Panc1 (cell line): ENCODE results near the gene FREM3. TPM values are rescaled to one million over a fixed set of nuclear protein-coding genes. Genes with fewer than 3 reads are reported as not detected.

ENCODE experiments used
- ATAC-seq: fragments of 200-7000 bp; cut with Tn5 transposase; 2 replicates; pipeline ENCODE4 v1.9.1; 2020; ENCODE audit warnings: mild to moderate bottlenecking, moderate library complexity
- BruUV-seq: library from RNA; stranded (reverse); fragments of 400-500 nt; replicated peaks from 2 replicates; lab custom pipeline; 2021; lab: Mats Ljungman, UMichigan
- CTCF ChIA-PET: fragments of 300-600 bp; sonication (Branson Sonifier 250); formaldehyde crosslinking; loops from one replicate; lab custom pipeline; 2022; ENCODE audit warnings: antibody characterized with exemption; lab: Charles Lee
- POLR2A ChIA-PET: fragments of 300-600 bp; sonication (Branson Sonifier 250); formaldehyde crosslinking; loops from one replicate; lab custom pipeline; 2022; ENCODE audit warnings: antibody characterized with exemption; lab: Charles Lee
- DNase-seq: peaks from one replicate; pipeline ENCODE4 v3.0.0-alpha.2; 2010; ENCODE audit warnings: low read depth, low spot score
- H3K27ac ChIP-seq: 2 replicates; pipeline ENCODE4 v1.5.1; 2011; ENCODE audit warnings: mild to moderate bottlenecking, low read length, inconsistent platforms
- H3K27me3 ChIP-seq: fragments of 200-500 bp; sonication (Bioruptor generic); 2 replicates; pipeline ENCODE4 v1.6.0; 2014; ENCODE audit warnings: low read length, inconsistent platforms; ENCODE audit not compliant: control insufficient read depth, insufficient read depth
- H3K36me3 ChIP-seq: fragments of 200-500 bp; sonication (Bioruptor generic); 2 replicates; pipeline ENCODE4 v1.5.1; 2014; ENCODE audit warnings: inconsistent platforms, mild to moderate bottlenecking, low read length, moderate library complexity; ENCODE audit not compliant: control insufficient read depth, insufficient read depth
- H3K4me1 ChIP-seq: 2 replicates; pipeline ENCODE4 v1.5.1; 2011; ENCODE audit warnings: inconsistent platforms, mild to moderate bottlenecking, low read length, moderate library complexity; ENCODE audit not compliant: control insufficient read depth, insufficient read depth
- H3K4me3 ChIP-seq, 2 experiments: 2 replicates each; pipeline ENCODE4 v1.5.1; 2011 to 2012; ENCODE audit warnings: low read depth in 2 of 2, low read length in 2 of 2, mild to moderate bottlenecking in 2 of 2, inconsistent platforms in 1 of 2, moderate library complexity in 1 of 2
- H3K9me3 ChIP-seq: fragments of 200-500 bp; sonication (Bioruptor generic); 2 replicates; pipeline ENCODE4 v1.5.1; 2014; ENCODE audit warnings: low read depth, mild to moderate bottlenecking, inconsistent platforms, low read length, moderate library complexity; ENCODE audit not compliant: control insufficient read depth, insufficient read depth
- SIN3A ChIP-seq: IDR thresholded peaks from 2 replicates; pipeline ENCODE4 v1.6.1; 2012; ENCODE audit warnings: low read depth, mild to moderate bottlenecking, low read length, moderate library complexity, borderline replicate concordance; ENCODE audit not compliant: insufficient read depth
- TCF7L2 ChIP-seq: IDR thresholded peaks from 2 replicates; pipeline ENCODE4 v1.6.1; 2011; ENCODE audit warnings: mild to moderate bottlenecking, low read depth, low read length, inconsistent platforms
- in situ Hi-C: cut with HindIII; loops from 2 replicates; pipeline ENCODE4 v1.10.0; 2016; ENCODE audit warnings: low sequenced_read_pairs, low pct_unique_long_range_greater_than_20kb
- intact Hi-C: fragments of 100-400 bp; cut with micrococcal nuclease; formaldehyde crosslinking; loops from one replicate; pipeline ENCODE4 v1.10.0; 2022; ENCODE audit not compliant: unreplicated experiment
- total RNA-seq: library from RNA; stranded (reverse); gene quantifications from one replicate; pipeline ENCODE4 v1.2.1, GENCODE V29; 2021; ENCODE audit not compliant: unreplicated experiment
- TF ChIP-seq, protein P1 (sequence below), 2 experiments: IDR thresholded peaks; 2 replicates each; pipeline ENCODE4 v1.6.1; 2011 to 2012; ENCODE audit warnings: low read depth in 2 of 2, control low read depth in 1 of 2, low read length in 1 of 2, mild to moderate bottlenecking in 1 of 2, moderate library complexity in 1 of 2; ENCODE audit not compliant: insufficient read depth in 1 of 2
- TF ChIP-seq, protein P2 (sequence below): fragments of 450-650 bp; IDR thresholded peaks from 2 replicates; pipeline ENCODE4 v1.5.1; 2017; ENCODE audit warnings: mild to moderate bottlenecking

Gene FREM3
- total RNA-seq, 1 experiment from 2014 or later, result not detected

GRCh38 chr4:143668930-143669552 is 31.4 kb downstream of the FREM3 start:
- DNase-seq (no peak), ATAC-seq (no peak)
- BruUV-seq, result no TSS peak
- ChIA-PET CTCF (interaction anchor here (0.7 kb wide), 1 partner anchor 265 kb away, joined by 3 read pairs; no protein-coding TSS in a partner anchor), POLR2A (no interaction called here)
- TF ChIP-seq, protein P1, sequence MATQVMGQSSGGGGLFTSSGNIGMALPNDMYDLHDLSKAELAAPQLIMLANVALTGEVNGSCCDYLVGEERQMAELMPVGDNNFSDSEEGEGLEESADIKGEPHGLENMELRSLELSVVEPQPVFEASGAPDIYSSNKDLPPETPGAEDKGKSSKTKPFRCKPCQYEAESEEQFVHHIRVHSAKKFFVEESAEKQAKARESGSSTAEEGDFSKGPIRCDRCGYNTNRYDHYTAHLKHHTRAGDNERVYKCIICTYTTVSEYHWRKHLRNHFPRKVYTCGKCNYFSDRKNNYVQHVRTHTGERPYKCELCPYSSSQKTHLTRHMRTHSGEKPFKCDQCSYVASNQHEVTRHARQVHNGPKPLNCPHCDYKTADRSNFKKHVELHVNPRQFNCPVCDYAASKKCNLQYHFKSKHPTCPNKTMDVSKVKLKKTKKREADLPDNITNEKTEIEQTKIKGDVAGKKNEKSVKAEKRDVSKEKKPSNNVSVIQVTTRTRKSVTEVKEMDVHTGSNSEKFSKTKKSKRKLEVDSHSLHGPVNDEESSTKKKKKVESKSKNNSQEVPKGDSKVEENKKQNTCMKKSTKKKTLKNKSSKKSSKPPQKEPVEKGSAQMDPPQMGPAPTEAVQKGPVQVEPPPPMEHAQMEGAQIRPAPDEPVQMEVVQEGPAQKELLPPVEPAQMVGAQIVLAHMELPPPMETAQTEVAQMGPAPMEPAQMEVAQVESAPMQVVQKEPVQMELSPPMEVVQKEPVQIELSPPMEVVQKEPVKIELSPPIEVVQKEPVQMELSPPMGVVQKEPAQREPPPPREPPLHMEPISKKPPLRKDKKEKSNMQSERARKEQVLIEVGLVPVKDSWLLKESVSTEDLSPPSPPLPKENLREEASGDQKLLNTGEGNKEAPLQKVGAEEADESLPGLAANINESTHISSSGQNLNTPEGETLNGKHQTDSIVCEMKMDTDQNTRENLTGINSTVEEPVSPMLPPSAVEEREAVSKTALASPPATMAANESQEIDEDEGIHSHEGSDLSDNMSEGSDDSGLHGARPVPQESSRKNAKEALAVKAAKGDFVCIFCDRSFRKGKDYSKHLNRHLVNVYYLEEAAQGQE (IDR thresholded peaks at IDR 0.05; ENCODE audit: insufficient read depth in 1 of 2, low read depth in 2 of 2, low read length in 1 of 2), result no peak
- TF ChIP-seq, protein P2, sequence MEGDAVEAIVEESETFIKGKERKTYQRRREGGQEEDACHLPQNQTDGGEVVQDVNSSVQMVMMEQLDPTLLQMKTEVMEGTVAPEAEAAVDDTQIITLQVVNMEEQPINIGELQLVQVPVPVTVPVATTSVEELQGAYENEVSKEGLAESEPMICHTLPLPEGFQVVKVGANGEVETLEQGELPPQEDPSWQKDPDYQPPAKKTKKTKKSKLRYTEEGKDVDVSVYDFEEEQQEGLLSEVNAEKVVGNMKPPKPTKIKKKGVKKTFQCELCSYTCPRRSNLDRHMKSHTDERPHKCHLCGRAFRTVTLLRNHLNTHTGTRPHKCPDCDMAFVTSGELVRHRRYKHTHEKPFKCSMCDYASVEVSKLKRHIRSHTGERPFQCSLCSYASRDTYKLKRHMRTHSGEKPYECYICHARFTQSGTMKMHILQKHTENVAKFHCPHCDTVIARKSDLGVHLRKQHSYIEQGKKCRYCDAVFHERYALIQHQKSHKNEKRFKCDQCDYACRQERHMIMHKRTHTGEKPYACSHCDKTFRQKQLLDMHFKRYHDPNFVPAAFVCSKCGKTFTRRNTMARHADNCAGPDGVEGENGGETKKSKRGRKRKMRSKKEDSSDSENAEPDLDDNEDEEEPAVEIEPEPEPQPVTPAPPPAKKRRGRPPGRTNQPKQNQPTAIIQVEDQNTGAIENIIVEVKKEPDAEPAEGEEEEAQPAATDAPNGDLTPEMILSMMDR, result no peak
- TF ChIP-seq SIN3A (no peak), TCF7L2 (no peak)
- no peak overlapping the region for H3K4me3 ChIP-seq
- no peak overlapping the region for H3K27ac ChIP-seq
- H3K27me3 ChIP-seq, result no peaks in the 10 kb centered on the region
- intact Hi-C loops, result no loop called here
- in situ Hi-C loops, result no loop called here
- H3K4me1 ChIP-seq, result no peaks in the 10 kb centered on the region
- no peaks in the 10 kb centered on the region for H3K9me3 ChIP-seq
- H3K36me3 ChIP-seq, result no peaks in the 10 kb centered on the region

DNA sequence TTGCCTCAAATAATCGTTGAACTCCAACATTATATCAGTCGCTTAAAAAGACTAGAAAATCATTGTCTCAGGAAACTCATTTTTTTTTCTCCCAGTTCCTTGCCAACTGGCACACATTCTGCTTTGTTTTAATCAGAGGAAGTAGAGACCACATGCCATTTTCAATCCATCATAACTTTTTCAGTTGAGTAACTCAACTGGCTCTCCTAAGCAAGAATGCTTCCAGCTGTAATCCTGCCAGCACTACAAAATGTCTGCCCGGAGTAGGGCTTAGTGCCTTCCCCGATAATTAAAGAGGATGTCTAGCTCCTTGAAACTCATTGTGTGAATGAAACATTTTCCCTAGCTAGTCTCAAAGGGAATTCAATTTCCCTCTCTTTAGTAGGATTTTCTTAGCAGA is 33.0 kb downstream of the FREM3 start:
- intact Hi-C loops, result no loop called here
- ChIA-PET POLR2A (no interaction called here), CTCF (no interaction called here)
- in situ Hi-C loops, result no loop called here
- ATAC-seq (no peak), DNase-seq (no peak)
- no TSS peak for BruUV-seq
- H3K27me3 ChIP-seq, result no peaks in the 10 kb centered on the region
- H3K36me3 ChIP-seq, result no peaks in the 10 kb centered on the region
- no peak for TF ChIP-seq TCF7L2
- TF ChIP-seq, protein P2, result no peak
- H3K9me3 ChIP-seq, result no peaks in the 10 kb centered on the region
- H3K27ac ChIP-seq, result no peak overlapping the region
- no peak overlapping the region for H3K4me3 ChIP-seq
- H3K4me1 ChIP-seq, result no peaks in the 10 kb centered on the region
